ENCODE results near the gene CHST15. TPM values are rescaled to one million over a fixed set of nuclear protein-coding genes. Genes with fewer than 3 reads are reported as not detected.

The CHST15 gene
- total RNA-seq, 2 experiments from 2014 or later = 14.7 to 26.4 TPM

DNA sequence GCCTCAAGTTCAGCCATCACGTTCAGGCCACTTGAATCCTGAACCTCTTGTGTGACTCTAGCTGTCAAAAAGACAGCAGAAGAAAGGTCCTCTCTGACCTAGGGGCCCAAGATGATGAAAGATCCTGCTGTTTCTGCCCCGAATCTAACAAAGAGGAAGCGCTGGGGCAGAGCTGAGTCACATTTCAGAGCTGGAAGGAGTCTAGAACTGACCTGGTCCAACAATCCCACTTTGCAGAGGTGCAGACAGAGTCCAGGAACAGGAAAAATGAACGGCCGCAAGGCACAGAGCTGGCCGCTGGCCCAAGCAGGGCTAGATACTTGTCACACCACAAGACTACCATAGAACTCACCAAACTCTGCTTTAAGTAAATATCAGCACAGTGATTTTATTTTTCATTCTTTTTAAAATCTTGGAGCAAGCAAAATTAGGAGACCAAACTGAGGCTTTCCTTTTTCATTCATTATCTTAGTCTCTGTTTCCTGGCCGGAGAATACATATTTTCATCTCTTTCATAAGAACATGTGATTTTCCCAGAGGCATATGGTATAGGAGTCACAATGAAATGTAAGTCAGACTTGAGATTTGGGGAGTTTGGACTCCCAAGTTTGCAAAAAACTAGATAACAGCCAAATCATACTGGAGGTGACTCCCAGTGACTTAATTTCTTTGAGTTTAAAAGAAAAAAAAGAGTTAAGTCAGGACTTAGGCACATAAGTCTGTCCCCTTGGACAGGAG lies 52.8 kb downstream of the CHST15 start:
- Histone ChIP-seq H3K9me3 (ENCODE audit: low read length) (no peaks in the 10 kb centered on the region), H4K20me1 (ENCODE audit: insufficient read depth, low read length) (no peaks in the 10 kb centered on the region), H3K9me2 (ENCODE audit: insufficient read depth, low read length) (no peaks in the 10 kb centered on the region), H3K4me3 (ENCODE audit: low read depth, low read length, poor library complexity, severe bottlenecking) (no peak overlapping the region), H3K4me1 (ENCODE audit: insufficient read depth, low read length, poor library complexity, severe bottlenecking) (peaks cover 36% of the 10 kb centered on the region), H2AFZ (ENCODE audit: low read length) (no peak overlapping the region), H3K36me3 (ENCODE audit: insufficient read depth, low read length) (peaks cover 58% of the 10 kb centered on the region), H3K27ac (ENCODE audit: low read depth, low read length, poor library complexity, severe bottlenecking) (no peak overlapping the region), H3K4me2 (ENCODE audit: low read length) (no peak overlapping the region), H3K79me2 (ENCODE audit: insufficient read depth, low read depth, low read length) (no peaks in the 10 kb centered on the region)
- CTCF ChIA-PET (ENCODE audit: unreplicated experiment) = no interaction called here
- no TSS peak for BruUV-seq (replicated peaks)
- POLR2A ChIA-PET = interaction anchor here (0.7 kb wide), 2 partner anchors 58 to 214 kb away, joined by 3 read pairs; no protein-coding TSS in a partner anchor
- intact Hi-C loops (cut with micrococcal nuclease; ENCODE audit: unreplicated experiment) = no loop called here
- TF ChIP-seq, protein P1, sequence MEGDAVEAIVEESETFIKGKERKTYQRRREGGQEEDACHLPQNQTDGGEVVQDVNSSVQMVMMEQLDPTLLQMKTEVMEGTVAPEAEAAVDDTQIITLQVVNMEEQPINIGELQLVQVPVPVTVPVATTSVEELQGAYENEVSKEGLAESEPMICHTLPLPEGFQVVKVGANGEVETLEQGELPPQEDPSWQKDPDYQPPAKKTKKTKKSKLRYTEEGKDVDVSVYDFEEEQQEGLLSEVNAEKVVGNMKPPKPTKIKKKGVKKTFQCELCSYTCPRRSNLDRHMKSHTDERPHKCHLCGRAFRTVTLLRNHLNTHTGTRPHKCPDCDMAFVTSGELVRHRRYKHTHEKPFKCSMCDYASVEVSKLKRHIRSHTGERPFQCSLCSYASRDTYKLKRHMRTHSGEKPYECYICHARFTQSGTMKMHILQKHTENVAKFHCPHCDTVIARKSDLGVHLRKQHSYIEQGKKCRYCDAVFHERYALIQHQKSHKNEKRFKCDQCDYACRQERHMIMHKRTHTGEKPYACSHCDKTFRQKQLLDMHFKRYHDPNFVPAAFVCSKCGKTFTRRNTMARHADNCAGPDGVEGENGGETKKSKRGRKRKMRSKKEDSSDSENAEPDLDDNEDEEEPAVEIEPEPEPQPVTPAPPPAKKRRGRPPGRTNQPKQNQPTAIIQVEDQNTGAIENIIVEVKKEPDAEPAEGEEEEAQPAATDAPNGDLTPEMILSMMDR (conservative IDR thresholded peaks at IDR 0.05; ENCODE audit: low read length) = no peak
- TF ChIP-seq EZH2phosphoT487 (IDR thresholded peaks at IDR 0.05; ENCODE audit: borderline replicate concordance, low read depth, low read length) = no peak
- DNase-seq (ENCODE audit: low spot score) = no peak

GRCh38 chr10:124039483-124040013 lies 53.9 kb downstream of the CHST15 start:
- Histone ChIP-seq H4K20me1 (ENCODE audit: insufficient read depth, low read length) (no peaks in the 10 kb centered on the region), H3K36me3 (ENCODE audit: insufficient read depth, low read length) (peaks cover 57% of the 10 kb centered on the region), H3K27ac (ENCODE audit: low read depth, low read length, poor library complexity, severe bottlenecking) (no peak overlapping the region), H2AFZ (ENCODE audit: low read length) (no peak overlapping the region), H3K9me3 (ENCODE audit: low read length) (no peaks in the 10 kb centered on the region), H3K4me2 (ENCODE audit: low read length) (no peak overlapping the region), H3K9me2 (ENCODE audit: insufficient read depth, low read length) (no peaks in the 10 kb centered on the region), H3K79me2 (ENCODE audit: insufficient read depth, low read depth, low read length) (no peaks in the 10 kb centered on the region), H3K4me1 (ENCODE audit: insufficient read depth, low read length, poor library complexity, severe bottlenecking) (peaks cover 47% of the 10 kb centered on the region), H3K4me3 (ENCODE audit: low read depth, low read length, poor library complexity, severe bottlenecking) (no peak overlapping the region)
- ChIA-PET CTCF (ENCODE audit: unreplicated experiment) (no interaction called here), POLR2A (interaction anchor here (0.7 to 1.2 kb wide), 2 partner anchors 12 to 59 kb away, joined by 3 read pairs; no protein-coding TSS in a partner anchor)
- no peak for DNase-seq (ENCODE audit: low spot score)
- intact Hi-C loops (cut with micrococcal nuclease; ENCODE audit: unreplicated experiment) = loop anchor here (5.0 kb wide), 1 partner anchor 33 kb away; no protein-coding TSS in a partner anchor
- BruUV-seq (replicated peaks) = no TSS peak
- no peak for TF ChIP-seq EZH2phosphoT487 (IDR thresholded peaks at IDR 0.05; ENCODE audit: borderline replicate concordance, low read depth, low read length)
- TF ChIP-seq, protein P1 (conservative IDR thresholded peaks at IDR 0.05; ENCODE audit: low read length) = no peak

- H3K27ac ChIP-seq (ENCODE audit: low read depth, low read length, poor library complexity, severe bottlenecking) = no peak overlapping the region
- H3K9me2 ChIP-seq (ENCODE audit: insufficient read depth, low read length) = no peaks in the 10 kb centered on the region
- intact Hi-C loops (cut with micrococcal nuclease; ENCODE audit: unreplicated experiment) = loop anchor here (2.0 to 5.0 kb wide), 2 partner anchors 35 to 55 kb away; partner anchors contain the start of gene CHST15
- H3K79me2 ChIP-seq (ENCODE audit: insufficient read depth, low read depth, low read length) = no peaks in the 10 kb centered on the region
- H3K9me3 ChIP-seq (ENCODE audit: low read length) = no peaks in the 10 kb centered on the region
- H2AFZ ChIP-seq (ENCODE audit: low read length) = no peak overlapping the region
- H3K4me3 ChIP-seq (ENCODE audit: low read depth, low read length, poor library complexity, severe bottlenecking) = no peak overlapping the region
- POLR2A ChIA-PET = interaction anchor here (0.7 to 0.9 kb wide), 3 partner anchors 16 to 788 kb away, joined by 3 to 5 read pairs (median 3); no protein-coding TSS in a partner anchor
- TF ChIP-seq, protein P1 (conservative IDR thresholded peaks at IDR 0.05; ENCODE audit: low read length) = no peak
- TF ChIP-seq EZH2phosphoT487 (IDR thresholded peaks at IDR 0.05; ENCODE audit: borderline replicate concordance, low read depth, low read length) = no peak
- peaks cover 58% of the 10 kb centered on the region for H3K36me3 ChIP-seq (ENCODE audit: insufficient read depth, low read length)
- peaks cover 43% of the 10 kb centered on the region for H3K4me1 ChIP-seq (ENCODE audit: insufficient read depth, low read length, poor library complexity, severe bottlenecking)
- H4K20me1 ChIP-seq (ENCODE audit: insufficient read depth, low read length) = no peaks in the 10 kb centered on the region
- DNase-seq (ENCODE audit: low spot score) = no peak
- CTCF ChIA-PET (ENCODE audit: unreplicated experiment) = no interaction called here
- no TSS peak for BruUV-seq (replicated peaks)
- H3K4me2 ChIP-seq (ENCODE audit: low read length) = no peak overlapping the region
These were observed 55.6 kb downstream of the CHST15 start for GRCh38 chr10:124037784-124038183.
